HG02571 (cell line): ENCODE results near the gene UCN2.
"Not testable (repeated sequence)": the region's sequence is repeated elsewhere in the genome, so short reads cannot be mapped to it uniquely, and the experiment has no call there.

ENCODE experiments used
- ATAC-seq: cut with Tn5 transposase; IDR thresholded peaks from one replicate; pipeline ENCODE4 v1.9.1; 2021; ENCODE audit warnings: mild to moderate bottlenecking, moderate library complexity; ENCODE audit not compliant: unreplicated experiment

Gene UCN2

GRCh38 chr3:48564022-48564421, 441 bp upstream of the UCN2 start:
- no peak for ATAC-seq

- no peak for ATAC-seq
These were observed 1.1 kb downstream of the UCN2 start for GRCh38 chr3:48562367-48563095.

- no peak for ATAC-seq
These were observed 2.4 kb downstream of the UCN2 start for GRCh38 chr3:48561045-48561736.

- no peak for ATAC-seq
These were observed 2.9 kb downstream of the UCN2 start for GRCh38 chr3:48560648-48561018.

- ATAC-seq = no peak
These were observed 5.0 kb downstream of the UCN2 start for GRCh38 chr3:48558493-48559134.

GRCh38 chr3:48556796-48557626, 6.6 kb downstream of the UCN2 start, which contains the start of gene PFKFB4:
PFKFB4 (minus strand) TSS chr3:48556803; CDS start chr3:48556777, 26 bp downstream.
- ATAC-seq = peak; percentile 87

- no peak for ATAC-seq
These were observed 7.4 kb downstream of the UCN2 start for GRCh38 chr3:48555949-48556795.

GRCh38 chr3:48555231-48555948, 8.2 kb downstream of the UCN2 start:
- ATAC-seq = no peak

GRCh38 chr3:48553886-48554845, 9.4 kb downstream of the UCN2 start:
- no peak for ATAC-seq

- ATAC-seq = no peak
These were observed 10.2 kb downstream of the UCN2 start for GRCh38 chr3:48553361-48553760.

- no peak for ATAC-seq
These were observed 11.2 kb downstream of the UCN2 start for GRCh38 chr3:48552111-48552951.

- ATAC-seq = not testable (repeated sequence)
These were observed 11.9 kb downstream of the UCN2 start for GRCh38 chr3:48551651-48552050.

GRCh38 chr3:48548729-48549705, 14.6 kb downstream of the UCN2 start:
- ATAC-seq = no peak

- ATAC-seq = no peak
These were observed 15.5 kb downstream of the UCN2 start for GRCh38 chr3:48548126-48548525.

- no peak for ATAC-seq
These were observed 17.3 kb downstream of the UCN2 start for GRCh38 chr3:48546203-48546829.

- no peak for ATAC-seq
These were observed 19.4 kb downstream of the UCN2 start for GRCh38 chr3:48544141-48544540.
